Right ventricle myocardium inferior (tissue), 1 donor: ENCODE results near the gene ATRIP. TPM values are rescaled to one million over a fixed set of nuclear protein-coding genes. Genes with fewer than 3 reads are reported as not detected.

Experiments
- ATAC-seq: fragments of 200-7000 bp; cut with Tn5 transposase; one replicate; pipeline ENCODE4 v1.9.1; 2020; ENCODE audit warnings: mild to moderate bottlenecking, moderate library complexity
- DNase-seq: peaks from one replicate; pipeline ENCODE4 v3.0.0; 2021; ENCODE audit errors: missing footprints
- intact Hi-C: fragments of 100-400 bp; cut with DNase I; formaldehyde crosslinking; loops from one replicate; pipeline ENCODE4 v1.11.0; 2022
- total RNA-seq: library from RNA; stranded (reverse); fragmentation: NEBNext Ultra II Directional; extraction: Animal tissue kit (Norgen Biotek cat#: 25700); gene quantifications from one replicate; pipeline ENCODE4 v1.2.1, GENCODE V29; 2021
- donor health status: DM: no; HTN: yes; CAD: no; lungs with severe emphysema.

The ATRIP gene
- total RNA-seq, 1 donor from 2014 or later: 3.2 TPM

DNA sequence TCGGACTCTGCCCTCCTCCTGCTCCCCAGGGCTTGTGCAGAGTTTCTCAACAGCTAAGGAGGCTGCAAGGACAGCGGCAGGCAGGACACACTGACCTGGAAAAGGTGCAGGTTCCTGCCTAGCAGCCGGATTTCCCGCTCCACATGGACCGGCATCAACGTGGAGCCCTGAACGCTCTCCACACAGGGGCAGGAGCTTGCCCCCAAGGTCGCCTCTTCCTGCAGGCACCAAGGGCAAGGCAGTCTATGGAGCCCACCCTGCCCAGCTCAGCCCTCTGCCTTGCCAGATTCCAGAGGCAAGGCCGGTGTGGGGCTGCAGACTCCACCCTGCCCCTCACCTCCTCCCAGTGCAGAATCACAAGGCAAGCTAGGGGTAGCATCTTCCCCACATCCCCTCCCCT lies 27.4 kb upstream of the ATRIP start:
- DNase-seq (no peak), ATAC-seq (no peak)
- intact Hi-C loops: no loop called here

DNA sequence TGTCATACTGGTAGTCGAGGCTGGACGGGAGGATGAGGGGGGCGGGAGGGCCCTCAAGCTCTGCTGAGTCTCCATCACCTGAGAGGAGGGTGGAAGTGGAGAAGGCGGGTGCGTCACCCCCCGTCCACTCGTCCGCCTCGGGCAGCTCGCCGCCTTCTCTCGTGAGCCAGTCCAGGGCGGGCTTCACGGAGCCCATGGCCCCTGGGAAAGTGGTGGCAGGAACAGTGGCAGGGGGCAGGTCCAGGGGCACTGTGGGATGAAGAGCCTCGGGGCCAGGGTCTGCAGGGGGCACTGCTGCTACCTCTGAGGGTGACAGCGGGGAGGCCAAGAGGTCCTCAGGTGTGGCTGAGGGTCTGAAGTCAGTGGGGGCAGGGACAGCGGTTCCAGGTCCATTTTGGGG lies 26.9 kb upstream of the ATRIP start:
- no peak for DNase-seq
- intact Hi-C loops: no loop called here
- ATAC-seq: no peak

GRCh38 chr3:48420561-48420960 lies 26.0 kb upstream of the ATRIP start:
- intact Hi-C loops: no loop called here
- ATAC-seq (no peak), DNase-seq (no peak)

GRCh38 chr3:48422272-48422671 lies 24.3 kb upstream of the ATRIP start:
- intact Hi-C loops: no loop called here
- ATAC-seq (no peak), DNase-seq (no peak)

DNA sequence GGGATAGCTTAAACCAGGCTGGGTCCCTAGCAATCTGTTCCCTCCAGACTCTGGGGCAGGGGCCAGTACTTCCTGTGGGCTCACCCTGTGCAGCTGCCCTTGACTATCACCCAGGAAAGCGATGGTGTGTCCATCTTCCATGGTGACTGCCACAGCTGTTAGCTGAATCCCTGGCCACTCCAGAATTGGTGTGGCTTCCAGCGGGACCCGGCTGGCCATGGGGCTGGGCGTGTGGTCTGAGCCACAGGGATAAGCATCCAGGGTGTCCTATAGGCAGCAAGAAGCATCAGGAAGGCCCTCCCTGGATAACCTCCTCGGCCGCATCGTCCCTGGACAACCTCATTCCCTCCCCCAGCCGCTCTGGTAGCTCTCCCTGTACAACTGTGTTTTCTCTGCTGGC lies 23.9 kb upstream of the ATRIP start:
- intact Hi-C loops: no loop called here
- DNase-seq: no peak
- ATAC-seq: no peak

GRCh38 chr3:48423241-48423882 lies 23.2 kb upstream of the ATRIP start:
- ATAC-seq (no peak), DNase-seq (no peak)
- intact Hi-C loops: no loop called here

GRCh38 chr3:48423883-48424695 lies 22.4 kb upstream of the ATRIP start:
- intact Hi-C loops: no loop called here
- DNase-seq (no peak), ATAC-seq (no peak)

- intact Hi-C loops: no loop called here
- DNase-seq (no peak), ATAC-seq (peak; percentile 50)
Measured at GRCh38 chr3:48425281-48425812, 21.2 kb upstream of the ATRIP start.

- intact Hi-C loops: no loop called here
- ATAC-seq: peak; percentile 73
- no peak for DNase-seq
Measured at GRCh38 chr3:48426401-48426909, 20.1 kb upstream of the ATRIP start.

- intact Hi-C loops: no loop called here
- DNase-seq (no peak), ATAC-seq (no peak)
Measured at GRCh38 chr3:48426944-48427629, 19.4 kb upstream of the ATRIP start.

- intact Hi-C loops: no loop called here
- ATAC-seq: no peak
Measured at GRCh38 chr3:48427630-48427962, 18.9 kb upstream of the ATRIP start.

GRCh38 chr3:48428088-48428571 lies 18.4 kb upstream of the ATRIP start:
- intact Hi-C loops: no loop called here
- no peak for DNase-seq
- ATAC-seq: no peak

More at GRCh38 chr3:48427630-48427962, 18.9 kb upstream of the ATRIP start:
- no peak for DNase-seq

- peak; percentile 0 for ATAC-seq
- intact Hi-C loops: no loop called here
- no peak for DNase-seq
Measured at GRCh38 chr3:48428572-48429316, 17.8 kb upstream of the ATRIP start.

DNA sequence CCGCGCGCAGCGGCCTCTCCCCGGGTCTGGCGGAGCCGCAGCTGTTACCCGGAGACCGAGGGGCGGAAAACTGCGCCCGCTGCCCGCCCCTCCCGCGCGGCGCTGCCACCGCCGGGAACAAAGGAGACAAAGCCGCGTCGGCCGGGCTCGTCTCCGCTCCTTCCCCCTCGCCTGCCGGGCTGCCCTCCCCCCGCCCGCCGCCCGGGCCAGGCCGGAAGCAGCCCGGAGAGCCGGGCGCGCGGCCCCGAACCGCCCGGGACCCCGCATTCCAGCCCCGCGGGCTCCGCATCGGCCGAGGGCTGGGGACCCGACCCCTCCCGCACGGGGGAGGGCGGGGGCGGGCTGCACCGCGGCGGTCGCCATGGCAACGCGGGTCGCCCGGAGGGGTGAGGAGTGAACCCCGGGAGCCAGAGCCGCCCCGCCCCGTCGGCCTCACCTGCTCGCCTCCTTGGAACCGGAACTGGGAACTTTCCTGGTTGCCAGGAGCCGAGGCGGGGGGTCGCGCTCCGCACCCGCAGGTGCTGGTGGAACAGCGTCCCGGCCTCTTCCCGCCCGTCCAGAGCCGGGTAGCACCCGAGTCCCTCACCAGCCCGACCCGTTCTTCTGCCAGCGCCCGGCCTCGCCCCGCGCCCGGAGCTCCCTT lies 17.1 kb upstream of the ATRIP start:
- DNase-seq (peak; percentile 83), ATAC-seq (peak; percentile 23)
- intact Hi-C loops: no loop called here

- DNase-seq: no peak
- ATAC-seq: no peak
- intact Hi-C loops: no loop called here
Measured at GRCh38 chr3:48429960-48430707, 16.4 kb upstream of the ATRIP start, which contains the start of gene PLXNB1. PLXNB1 (minus strand) TSS chr3:48430086; CDS start chr3:48424611, 5,475 bp downstream.

DNA sequence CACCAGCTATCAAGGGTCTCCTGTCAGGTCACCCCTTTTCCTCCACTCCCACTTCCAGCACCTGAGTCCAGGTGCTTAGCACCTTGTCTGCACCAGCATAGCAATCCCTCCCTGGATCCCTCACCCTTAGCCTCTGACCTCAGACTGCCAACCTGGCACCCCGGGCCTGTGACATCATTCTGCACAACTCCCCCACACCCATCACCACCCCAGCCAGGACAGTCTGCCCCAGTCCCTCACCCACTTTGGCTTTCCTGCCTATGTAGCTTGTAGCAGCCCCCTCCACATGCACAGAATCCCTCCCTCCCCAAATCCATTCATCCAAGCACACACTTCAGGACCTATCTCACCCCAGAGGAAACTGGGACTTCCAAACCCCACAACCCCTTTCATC lies 15.8 kb upstream of the ATRIP start:
- intact Hi-C loops: no loop called here
- DNase-seq: no peak
- ATAC-seq: no peak

GRCh38 chr3:48431224-48432029 lies 15.1 kb upstream of the ATRIP start:
- intact Hi-C loops: no loop called here
- DNase-seq: no peak

More at GRCh38 chr3:48431224-48432029, 15.1 kb upstream of the ATRIP start:
- no peak for ATAC-seq
